Embryonic facial prominence (tissue), 1 donor: ENCODE results near the gene FNIP2.
"Not testable (repeated sequence)": the region's sequence is repeated elsewhere in the genome, so short reads cannot be mapped to it uniquely, and the experiment has no call there.

Experiments used
- DNase-seq: peaks from one replicate; pipeline ENCODE4 v3.0.0-alpha.2; 2016; ENCODE audit errors: extremely low spot score

FNIP2 gene

DNA sequence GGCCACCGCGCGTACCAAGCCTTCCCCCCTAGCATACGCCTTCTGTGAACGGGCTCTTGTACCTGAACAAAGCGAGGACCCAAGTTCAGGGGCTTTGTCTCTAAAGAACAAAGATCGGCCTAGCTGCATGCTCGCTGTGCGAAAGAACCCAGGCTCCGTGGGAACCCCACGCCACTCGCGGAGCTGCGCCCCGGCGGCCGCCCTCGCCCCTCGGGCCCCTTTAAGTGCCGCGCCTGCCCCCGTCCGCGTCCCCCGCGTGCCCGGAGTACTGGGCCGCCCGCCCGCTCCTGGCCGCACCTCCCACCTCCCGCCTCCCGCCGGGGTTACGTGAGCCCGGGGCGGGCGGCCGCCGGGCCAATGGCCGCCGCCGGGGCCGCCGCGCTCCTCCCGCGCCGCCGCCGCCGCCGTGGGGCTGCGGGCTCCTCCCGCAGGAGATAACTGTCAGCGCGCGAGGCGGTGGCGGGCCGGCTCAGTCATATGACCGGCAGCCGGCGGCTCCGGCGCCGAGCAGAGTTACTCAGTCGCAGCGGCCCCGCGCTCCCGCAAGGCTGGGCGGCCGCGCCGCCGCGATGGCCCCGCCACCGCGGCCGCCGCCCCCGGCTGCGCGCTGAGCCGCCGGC, at the start of gene FNIP2:
TSS of gene FNIP2 (plus strand) at position 472 of the 620 bp plus-strand sequence. CDS start 187 bp downstream, outside the sequence.
- peak; percentile 48 for DNase-seq

DNA sequence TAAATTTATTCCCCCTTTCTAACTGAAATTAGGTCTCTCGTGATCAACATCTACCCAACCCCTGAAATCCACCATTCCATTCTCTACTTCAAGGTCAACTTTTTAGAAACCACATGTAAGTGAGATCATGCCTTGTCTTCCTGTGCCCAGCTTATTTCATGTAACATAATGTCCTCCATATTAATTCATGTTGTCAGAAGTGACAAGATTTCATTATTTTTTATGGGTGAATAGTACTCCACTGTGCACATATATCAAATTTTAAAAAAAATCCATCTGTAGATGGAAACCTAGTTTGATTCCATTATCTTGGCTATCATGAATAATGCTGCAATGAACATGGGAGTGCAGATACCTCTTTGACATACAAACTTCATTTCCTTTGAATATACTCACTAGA, 47.1 kb upstream of the FNIP2 start:
- DNase-seq, result no peak

- DNase-seq, result peak; percentile 33
Observed at GRCh38 chr4:158722291-158722916, 46.4 kb upstream of the FNIP2 start.

DNA sequence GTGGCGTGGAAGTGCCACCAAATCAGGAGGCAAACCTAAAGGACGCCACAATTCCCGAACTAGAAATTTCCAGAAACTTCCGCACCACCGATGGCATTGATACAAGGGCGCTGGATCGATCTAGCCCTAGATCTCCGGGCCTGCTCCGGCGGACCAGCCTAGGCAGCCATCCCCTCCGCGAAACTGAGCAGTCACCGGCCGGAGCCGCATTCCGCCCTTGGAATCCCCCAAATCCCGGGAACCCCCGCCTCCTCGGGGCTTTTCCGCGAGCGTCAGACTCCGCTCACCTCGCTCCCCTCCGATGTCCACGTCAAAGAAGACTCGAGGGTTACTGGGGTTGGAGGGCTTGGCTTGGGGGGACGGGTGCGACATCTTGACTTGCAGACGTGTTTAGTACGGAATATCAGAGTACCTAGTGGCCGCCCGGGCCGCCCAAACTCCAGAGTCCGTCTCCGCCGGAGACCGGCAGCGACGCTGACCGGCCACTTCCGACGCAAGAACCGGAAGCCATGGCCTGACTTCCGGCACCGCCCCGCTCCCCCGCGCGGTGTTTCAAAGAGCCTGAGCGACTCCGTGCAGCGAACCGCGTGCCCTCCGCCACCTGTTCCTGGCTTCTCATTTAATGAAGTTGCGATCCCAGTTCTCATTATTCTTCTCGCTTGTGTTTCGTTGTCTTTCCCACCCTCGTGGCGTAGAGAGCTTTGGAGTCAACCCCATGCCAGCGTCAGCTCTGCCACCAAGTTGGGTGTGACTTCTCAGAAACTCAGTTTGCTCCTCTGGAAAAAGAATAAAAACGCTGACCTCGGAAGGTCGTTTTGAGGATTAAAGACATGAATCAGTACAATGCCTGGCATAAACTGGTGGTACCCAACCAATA, 45.7 kb upstream of the FNIP2 start, which contains the start of gene PPID:
TSS of gene PPID (minus strand) at position 480 of the 877 bp plus-strand sequence. CDS start at position 372, 108 bp downstream.
- no peak for DNase-seq

DNA sequence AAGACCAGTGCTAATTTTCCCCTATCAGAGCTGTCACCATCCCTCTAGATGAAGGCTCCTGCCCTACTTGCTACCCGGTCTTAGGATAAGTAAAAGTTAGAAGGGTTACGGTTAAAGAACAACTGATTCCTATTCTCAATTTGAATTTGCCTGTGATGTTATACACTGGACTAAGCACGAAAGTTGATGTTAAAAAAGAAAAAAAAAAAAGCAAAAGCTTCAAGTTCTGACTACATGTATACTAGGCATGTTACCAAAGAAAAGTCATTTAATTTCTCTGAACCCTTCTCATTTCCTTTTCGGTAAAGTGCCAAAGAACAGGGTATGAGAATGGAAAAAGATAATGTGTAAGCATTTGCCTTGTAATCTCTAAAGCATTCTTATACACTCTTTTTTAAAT, 44.2 kb upstream of the FNIP2 start:
- no peak for DNase-seq

DNA sequence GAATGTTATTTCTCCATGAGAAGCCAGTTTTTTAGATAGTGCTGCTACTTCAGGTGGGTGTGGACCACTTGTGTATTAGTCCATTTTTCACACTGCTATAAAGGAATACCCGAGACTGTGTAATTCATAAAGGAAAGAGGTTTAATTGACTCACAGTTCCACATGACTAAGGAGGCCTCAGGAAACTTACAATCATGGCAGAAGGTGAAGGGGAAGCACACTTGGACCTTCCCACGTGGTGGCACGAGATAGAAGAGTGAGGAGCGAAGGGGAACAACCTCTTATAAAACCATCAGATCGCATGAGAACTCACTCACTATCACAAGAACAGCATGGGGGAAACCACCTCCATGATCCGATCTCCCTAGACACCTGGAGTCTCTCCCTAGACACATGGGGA, 42.2 kb upstream of the FNIP2 start:
- no peak for DNase-seq

GRCh38 chr4:158728236-158728635, 40.6 kb upstream of the FNIP2 start:
- no peak for DNase-seq

GRCh38 chr4:158729716-158730559, 38.9 kb upstream of the FNIP2 start:
- DNase-seq, result peak; percentile 18

DNA sequence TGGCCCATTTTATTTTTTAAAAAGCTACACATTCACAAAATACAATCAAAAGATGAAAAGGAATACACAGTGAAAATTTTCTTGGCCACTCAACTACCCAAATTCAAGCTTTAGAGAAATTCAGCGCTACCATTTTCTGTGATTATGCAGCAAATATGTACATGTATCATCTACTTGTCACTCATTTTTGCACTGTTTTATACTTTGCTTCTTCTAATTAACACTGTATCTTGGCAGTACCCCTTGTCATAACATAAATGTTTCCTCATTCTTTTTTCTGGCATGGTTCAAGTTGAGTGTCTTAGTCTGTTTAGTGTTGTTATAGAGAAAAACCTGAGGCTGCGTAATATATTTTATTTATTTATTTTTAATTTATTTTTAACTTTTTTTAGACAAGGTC, 30.0 kb upstream of the FNIP2 start:
- DNase-seq, result no peak

DNA sequence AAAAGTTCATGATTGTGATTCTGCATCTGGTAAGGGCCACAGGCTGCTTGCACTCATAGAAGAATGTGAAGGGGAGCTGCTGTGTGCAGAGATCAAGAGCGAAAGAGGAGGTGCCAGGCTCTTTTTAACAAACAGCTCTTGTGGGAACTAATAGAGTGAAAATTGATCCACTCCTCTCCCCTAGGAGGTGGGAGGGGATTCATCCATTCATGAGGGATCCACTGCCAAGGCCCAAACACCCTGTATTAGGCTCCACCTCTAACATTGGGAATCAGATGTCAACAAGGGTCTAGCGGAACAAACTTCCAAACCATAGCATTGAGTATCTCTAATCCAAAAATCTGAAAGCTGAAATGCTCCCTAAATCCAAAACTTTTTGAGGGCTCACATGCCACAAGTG, 29.2 kb upstream of the FNIP2 start:
- DNase-seq, result no peak

GRCh38 chr4:158741326-158742021, 27.4 kb upstream of the FNIP2 start:
- no peak for DNase-seq

- not testable (repeated sequence) for DNase-seq
Observed at GRCh38 chr4:158746537-158746936, 22.3 kb upstream of the FNIP2 start.

GRCh38 chr4:158750379-158750778, 18.4 kb upstream of the FNIP2 start:
- DNase-seq, result no peak

GRCh38 chr4:158754385-158755180, 14.2 kb upstream of the FNIP2 start:
- DNase-seq, result no peak

DNA sequence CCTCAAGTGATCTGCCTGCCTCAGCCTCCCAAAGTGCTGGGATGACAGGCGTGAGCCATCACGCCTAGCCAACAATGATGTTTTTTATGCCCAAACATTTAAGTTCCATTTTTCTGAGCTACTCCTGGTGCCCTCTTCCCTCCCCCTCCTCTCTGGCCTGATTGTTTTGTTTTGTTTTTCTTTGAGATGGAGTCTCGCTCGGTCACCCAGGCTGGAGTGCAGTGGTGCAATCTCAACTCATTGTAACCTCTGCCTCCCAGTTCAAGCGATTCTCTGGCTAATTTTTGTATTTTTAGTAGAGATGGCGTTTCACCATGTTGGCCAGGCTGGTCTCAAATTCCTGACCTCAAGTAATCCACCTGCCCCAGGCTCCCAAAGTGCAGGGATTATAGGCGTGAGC, 13.0 kb upstream of the FNIP2 start:
- DNase-seq, result not testable (repeated sequence)

DNA sequence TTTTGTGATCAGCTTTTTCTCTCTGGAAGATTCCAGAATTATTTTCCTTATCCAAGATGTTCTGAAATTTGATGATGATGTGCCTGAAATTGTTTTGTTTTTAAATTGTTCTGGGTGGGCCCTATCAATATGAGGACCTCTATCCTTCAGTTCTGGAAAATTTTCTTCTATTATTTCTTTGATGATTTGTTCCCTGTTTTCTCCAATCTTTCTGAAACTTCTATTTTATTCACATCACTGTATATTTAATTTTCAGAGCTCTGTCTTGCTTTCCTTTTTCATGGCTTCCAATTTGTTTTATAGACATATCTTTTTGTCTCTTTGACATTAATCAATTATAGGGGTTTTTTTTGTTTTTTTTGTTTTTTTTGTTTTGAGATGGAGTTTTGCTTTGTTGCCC, 12.2 kb upstream of the FNIP2 start:
- DNase-seq, result no peak

DNA sequence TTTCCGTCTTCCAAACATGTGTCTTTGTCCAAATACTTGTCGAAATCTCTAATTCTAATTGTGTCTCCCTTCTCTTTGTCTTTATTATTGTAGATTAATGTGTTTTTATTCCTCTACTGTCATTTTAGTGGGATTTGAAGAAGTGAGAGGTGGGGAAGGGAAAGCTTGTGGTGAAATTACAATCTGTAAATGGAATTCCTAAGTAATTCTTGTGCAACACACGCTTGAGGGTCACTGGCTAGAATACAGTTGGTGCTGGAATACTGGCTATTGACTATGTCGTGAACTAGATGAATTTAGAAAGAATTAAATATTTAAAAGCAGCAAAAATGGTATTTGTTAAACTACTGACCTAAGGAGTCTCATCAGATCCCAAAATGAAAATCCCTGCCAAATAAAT, 10.7 kb upstream of the FNIP2 start:
- DNase-seq, result no peak

DNA sequence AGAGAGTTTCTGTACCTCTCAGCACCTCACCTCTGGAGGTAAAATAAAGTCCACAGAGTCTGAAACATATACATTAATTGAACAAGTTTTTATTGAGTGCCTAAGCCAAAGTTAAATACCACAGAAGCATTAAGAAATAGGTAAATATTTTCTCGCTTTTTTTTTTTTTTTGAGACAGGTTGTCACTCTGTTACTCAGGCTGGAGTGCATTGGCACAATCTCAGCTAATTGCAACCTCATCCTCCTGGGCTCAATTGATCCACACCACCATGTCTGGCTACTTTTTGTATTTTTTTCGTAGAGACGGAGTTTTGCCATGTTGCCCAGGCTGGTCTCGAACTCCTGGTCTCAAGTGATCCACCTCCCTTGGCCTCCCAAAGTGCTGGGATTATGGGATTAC, 10.1 kb upstream of the FNIP2 start:
- DNase-seq, result no peak

- DNase-seq, result not testable (repeated sequence)
Observed at GRCh38 chr4:158759539-158759938, 9.3 kb upstream of the FNIP2 start.

DNA sequence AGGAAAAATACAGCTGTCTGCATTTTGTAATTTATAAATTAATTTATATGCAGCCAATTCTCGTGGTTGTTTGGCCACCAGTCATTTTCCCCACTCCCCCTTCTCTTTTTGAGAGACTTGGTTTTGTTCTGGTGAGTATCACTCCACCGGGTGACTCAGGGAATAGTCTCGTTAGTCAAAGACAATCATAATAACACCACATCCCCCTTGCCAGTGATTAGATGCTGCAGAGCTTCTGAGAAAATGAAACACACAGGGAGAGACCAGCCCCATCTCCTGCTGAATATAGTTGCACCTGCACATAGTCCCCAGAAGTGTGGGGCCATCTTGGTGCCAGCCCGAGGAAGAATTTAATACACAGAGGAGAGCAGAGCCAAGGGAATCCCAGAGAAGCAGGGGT, 8.0 kb upstream of the FNIP2 start:
- DNase-seq, result no peak
